ENCODE results near the gene ADAMTSL3.

DNA sequence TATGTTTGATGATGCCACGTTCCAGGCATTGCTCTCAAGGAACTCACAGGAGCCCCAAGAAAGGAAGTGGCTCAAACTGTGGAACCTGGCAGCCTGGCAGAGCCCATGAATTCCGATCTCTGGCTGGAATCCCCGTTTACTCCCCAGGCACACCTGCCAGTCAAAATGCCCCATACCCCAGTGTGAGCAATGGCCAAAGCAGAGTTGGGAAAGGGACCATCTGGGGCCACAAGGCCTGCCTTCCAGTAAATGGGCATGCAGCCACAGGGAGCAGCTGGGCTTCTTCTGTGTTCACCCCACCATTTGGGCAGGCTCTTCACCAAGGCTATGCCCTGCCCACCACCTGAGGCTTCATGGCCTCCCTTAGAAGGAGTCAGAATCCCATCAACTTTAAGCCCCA is 324.7 kb downstream of the ADAMTSL3 start:
- TF ChIP-seq, protein P1, sequence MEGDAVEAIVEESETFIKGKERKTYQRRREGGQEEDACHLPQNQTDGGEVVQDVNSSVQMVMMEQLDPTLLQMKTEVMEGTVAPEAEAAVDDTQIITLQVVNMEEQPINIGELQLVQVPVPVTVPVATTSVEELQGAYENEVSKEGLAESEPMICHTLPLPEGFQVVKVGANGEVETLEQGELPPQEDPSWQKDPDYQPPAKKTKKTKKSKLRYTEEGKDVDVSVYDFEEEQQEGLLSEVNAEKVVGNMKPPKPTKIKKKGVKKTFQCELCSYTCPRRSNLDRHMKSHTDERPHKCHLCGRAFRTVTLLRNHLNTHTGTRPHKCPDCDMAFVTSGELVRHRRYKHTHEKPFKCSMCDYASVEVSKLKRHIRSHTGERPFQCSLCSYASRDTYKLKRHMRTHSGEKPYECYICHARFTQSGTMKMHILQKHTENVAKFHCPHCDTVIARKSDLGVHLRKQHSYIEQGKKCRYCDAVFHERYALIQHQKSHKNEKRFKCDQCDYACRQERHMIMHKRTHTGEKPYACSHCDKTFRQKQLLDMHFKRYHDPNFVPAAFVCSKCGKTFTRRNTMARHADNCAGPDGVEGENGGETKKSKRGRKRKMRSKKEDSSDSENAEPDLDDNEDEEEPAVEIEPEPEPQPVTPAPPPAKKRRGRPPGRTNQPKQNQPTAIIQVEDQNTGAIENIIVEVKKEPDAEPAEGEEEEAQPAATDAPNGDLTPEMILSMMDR (IDR thresholded peaks at IDR 0.05; ENCODE audit: low read depth, low read length, poor library complexity, severe bottlenecking): no peak
- no peak for TF ChIP-seq EZH2phosphoT487 (IDR thresholded peaks at IDR 0.05; ENCODE audit: borderline replicate concordance, low read length)
